ENCODE results near the gene DIPK1B. TPM values are rescaled to one million over a fixed set of nuclear protein-coding genes. Genes with fewer than 3 reads are reported as not detected.
A peak's percentile ranks its signal among the peaks of the same experiment; 100 is the strongest.
"Not testable (repeated sequence)": the region's sequence is repeated elsewhere in the genome, so short reads cannot be mapped to it uniquely, and the experiment has no call there.

The DIPK1B gene
- total RNA-seq, 1 experiment from 2014 or later, result not detected

DNA sequence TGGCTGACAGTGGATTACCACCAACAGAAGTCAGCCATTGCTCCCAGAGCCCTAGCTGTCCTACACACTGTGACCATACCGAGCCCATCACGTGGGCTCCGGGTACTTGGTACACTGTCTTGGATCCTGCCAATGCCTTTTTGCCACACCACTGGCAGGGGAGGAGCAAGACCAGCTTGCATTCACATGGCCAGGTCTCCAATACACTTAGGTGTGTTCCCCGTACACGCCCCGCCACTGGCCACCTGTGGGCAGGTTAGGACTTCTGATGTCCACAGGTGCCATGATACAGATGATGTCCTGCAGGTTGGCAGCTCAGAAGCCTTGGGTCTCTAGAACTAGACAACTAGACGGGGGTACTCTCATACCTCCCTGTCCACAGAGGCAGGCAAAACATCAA, 5.4 kb upstream of the DIPK1B start:
- intact Hi-C loops (cut with micrococcal nuclease), result no loop called here
- no peak overlapping the region for H3K4me3 Mint-ChIP-seq (ENCODE audit: unreplicated experiment)
- DNase-seq (ENCODE audit: unreplicated experiment), result no peak
- ChIA-PET CTCF (interaction anchor here (0.6 to 1.8 kb wide), 2 partner anchors 13 to 306 kb away, joined by 3 to 6 read pairs; no protein-coding TSS in a partner anchor), POLR2A (no interaction called here)
- no peaks in the 10 kb centered on the region for H3K36me3 Mint-ChIP-seq (ENCODE audit: insufficient read depth, unreplicated experiment)
- H3K4me1 Mint-ChIP-seq (ENCODE audit: insufficient read depth, unreplicated experiment), result no peaks in the 10 kb centered on the region
- no peak overlapping the region for H3K27ac Mint-ChIP-seq (ENCODE audit: low read depth, unreplicated experiment)
- H3K9me3 Mint-ChIP-seq (ENCODE audit: unreplicated experiment), result no peaks in the 10 kb centered on the region
- H3K27me3 Mint-ChIP-seq (ENCODE audit: insufficient read depth, unreplicated experiment), result no peaks in the 10 kb centered on the region
- TF ChIP-seq, protein P1, sequence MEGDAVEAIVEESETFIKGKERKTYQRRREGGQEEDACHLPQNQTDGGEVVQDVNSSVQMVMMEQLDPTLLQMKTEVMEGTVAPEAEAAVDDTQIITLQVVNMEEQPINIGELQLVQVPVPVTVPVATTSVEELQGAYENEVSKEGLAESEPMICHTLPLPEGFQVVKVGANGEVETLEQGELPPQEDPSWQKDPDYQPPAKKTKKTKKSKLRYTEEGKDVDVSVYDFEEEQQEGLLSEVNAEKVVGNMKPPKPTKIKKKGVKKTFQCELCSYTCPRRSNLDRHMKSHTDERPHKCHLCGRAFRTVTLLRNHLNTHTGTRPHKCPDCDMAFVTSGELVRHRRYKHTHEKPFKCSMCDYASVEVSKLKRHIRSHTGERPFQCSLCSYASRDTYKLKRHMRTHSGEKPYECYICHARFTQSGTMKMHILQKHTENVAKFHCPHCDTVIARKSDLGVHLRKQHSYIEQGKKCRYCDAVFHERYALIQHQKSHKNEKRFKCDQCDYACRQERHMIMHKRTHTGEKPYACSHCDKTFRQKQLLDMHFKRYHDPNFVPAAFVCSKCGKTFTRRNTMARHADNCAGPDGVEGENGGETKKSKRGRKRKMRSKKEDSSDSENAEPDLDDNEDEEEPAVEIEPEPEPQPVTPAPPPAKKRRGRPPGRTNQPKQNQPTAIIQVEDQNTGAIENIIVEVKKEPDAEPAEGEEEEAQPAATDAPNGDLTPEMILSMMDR (IDR thresholded peaks at IDR 0.05; ENCODE audit: unreplicated experiment), result no peak
- no TSS peak for BruUV-seq (replicated peaks)

DNA sequence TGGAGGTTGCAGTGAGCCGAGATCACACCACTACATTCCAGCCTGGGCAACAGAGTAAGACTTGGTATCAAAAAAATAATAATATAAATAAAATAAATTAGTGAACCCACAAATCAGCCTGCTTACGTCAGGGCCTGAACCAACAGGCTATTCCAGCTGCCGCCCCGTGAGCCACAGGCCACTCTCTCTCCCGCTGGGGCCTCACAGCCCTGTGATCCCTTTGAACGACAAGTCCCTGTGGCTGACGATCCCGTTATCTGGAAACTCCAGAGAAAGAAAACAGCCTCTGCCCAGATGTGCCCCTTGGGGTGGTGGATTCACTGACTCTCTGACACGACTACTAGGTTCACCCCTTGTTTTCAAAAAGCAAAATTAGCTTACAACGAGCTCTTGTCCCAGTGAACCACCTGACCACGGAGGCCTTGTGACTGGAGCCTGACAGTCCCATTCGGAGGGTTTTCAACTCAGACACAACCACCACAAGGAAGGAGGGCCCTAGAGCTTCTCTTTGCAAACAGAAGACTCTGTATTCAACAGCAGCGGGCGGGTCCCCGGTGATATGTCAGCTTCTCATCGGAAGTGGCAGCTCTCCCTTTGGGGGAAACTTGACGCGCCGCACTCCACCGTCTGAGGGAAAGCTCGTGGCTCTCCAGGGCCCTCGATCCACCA, 4.4 kb upstream of the DIPK1B start:
- no peaks in the 10 kb centered on the region for H3K9me3 Mint-ChIP-seq (ENCODE audit: unreplicated experiment)
- no peak overlapping the region for H3K4me3 Mint-ChIP-seq (ENCODE audit: unreplicated experiment)
- DNase-seq (ENCODE audit: unreplicated experiment), result no peak
- no TSS peak for BruUV-seq (replicated peaks)
- intact Hi-C loops (cut with micrococcal nuclease), result no loop called here
- H3K4me1 Mint-ChIP-seq (ENCODE audit: insufficient read depth, unreplicated experiment), result no peaks in the 10 kb centered on the region
- POLR2A ChIA-PET, result interaction anchor here (0.8 kb wide), 2 partner anchors 11 to 14 kb away, joined by 3 read pairs; no protein-coding TSS in a partner anchor
- TF ChIP-seq, protein P1 (IDR thresholded peaks at IDR 0.05; ENCODE audit: unreplicated experiment), result no peak
- no peaks in the 10 kb centered on the region for H3K27me3 Mint-ChIP-seq (ENCODE audit: insufficient read depth, unreplicated experiment)
- no peak overlapping the region for H3K27ac Mint-ChIP-seq (ENCODE audit: low read depth, unreplicated experiment)
- CTCF ChIA-PET, result interaction anchor here (0.6 kb wide), 1 partner anchor 64 kb away, joined by 3 read pairs; no protein-coding TSS in a partner anchor
- no peaks in the 10 kb centered on the region for H3K36me3 Mint-ChIP-seq (ENCODE audit: insufficient read depth, unreplicated experiment)

DNA sequence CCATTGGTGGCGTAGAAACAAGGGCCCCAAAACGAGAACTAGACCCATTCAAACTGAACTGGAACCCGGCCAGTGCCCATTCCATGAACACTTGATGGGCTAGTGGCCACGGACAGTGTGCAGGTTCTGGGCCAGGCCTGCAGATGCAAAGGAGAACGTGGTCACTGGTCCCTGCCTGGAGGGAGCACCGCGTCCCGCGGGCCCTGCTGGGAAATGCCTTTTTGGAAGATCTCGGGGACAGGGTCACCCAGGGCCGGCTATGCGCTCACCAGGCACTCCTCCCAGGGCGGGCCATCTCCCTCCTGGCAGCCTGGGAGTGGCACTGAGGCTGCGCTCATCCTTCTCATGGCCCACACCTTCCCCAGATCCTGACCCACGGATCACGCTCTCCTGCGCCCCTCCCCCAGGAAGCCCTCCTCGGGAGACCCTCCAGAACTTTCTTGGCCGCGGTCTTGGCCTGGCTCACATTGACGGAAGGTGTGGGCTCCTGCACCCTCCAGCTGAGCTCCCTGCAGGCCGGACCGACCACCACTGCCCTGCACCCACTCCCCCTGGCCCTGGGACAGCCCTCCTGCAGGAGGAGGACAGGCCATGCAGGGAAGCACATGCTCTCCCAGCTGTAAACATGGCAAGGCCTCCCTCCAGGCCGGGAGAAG, 2.8 kb upstream of the DIPK1B start:
- DNase-seq (ENCODE audit: unreplicated experiment), result no peak
- no peaks in the 10 kb centered on the region for H3K27me3 Mint-ChIP-seq (ENCODE audit: insufficient read depth, unreplicated experiment)
- ChIA-PET CTCF (interaction anchor here (0.9 kb wide), 1 partner anchor 25 kb away, joined by 3 read pairs; no protein-coding TSS in a partner anchor), POLR2A (interaction anchor here (0.7 kb wide), 1 partner anchor 200 kb away, joined by 4 read pairs; no protein-coding TSS in a partner anchor)
- no TSS peak for BruUV-seq (replicated peaks)
- TF ChIP-seq, protein P1 (IDR thresholded peaks at IDR 0.05; ENCODE audit: unreplicated experiment), result no peak
- H3K27ac Mint-ChIP-seq (ENCODE audit: low read depth, unreplicated experiment), result no peak overlapping the region
- no peaks in the 10 kb centered on the region for H3K9me3 Mint-ChIP-seq (ENCODE audit: unreplicated experiment)
- no peak overlapping the region for H3K4me3 Mint-ChIP-seq (ENCODE audit: unreplicated experiment)
- H3K36me3 Mint-ChIP-seq (ENCODE audit: insufficient read depth, unreplicated experiment), result no peaks in the 10 kb centered on the region
- intact Hi-C loops (cut with micrococcal nuclease), result no loop called here
- no peaks in the 10 kb centered on the region for H3K4me1 Mint-ChIP-seq (ENCODE audit: insufficient read depth, unreplicated experiment)

DNA sequence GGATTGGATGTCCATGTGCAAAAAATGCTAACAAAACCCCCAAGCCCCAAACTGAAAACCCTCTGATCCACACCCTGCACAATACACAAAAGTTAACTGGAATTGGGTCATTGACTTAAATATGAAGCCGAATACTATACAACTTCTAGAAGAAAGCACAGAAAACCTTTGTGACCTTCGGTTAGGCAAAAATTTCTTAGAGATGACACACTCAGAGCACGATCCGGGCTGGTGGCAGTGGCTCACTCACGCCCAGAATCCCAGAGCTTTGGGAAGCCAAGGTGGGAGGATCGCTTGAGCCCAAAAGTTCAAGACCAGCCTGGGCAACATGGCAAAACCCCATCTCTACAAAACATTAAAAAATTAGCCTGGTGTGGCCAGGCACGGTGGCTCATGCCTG, 1.8 kb upstream of the DIPK1B start:
- POLR2A ChIA-PET, result interaction anchor here (1.6 kb wide), 1 partner anchor 16 kb away, joined by 3 read pairs; no protein-coding TSS in a partner anchor
- Mint-ChIP-seq H3K4me1 (ENCODE audit: insufficient read depth, unreplicated experiment) (no peaks in the 10 kb centered on the region), H3K36me3 (ENCODE audit: insufficient read depth, unreplicated experiment) (no peaks in the 10 kb centered on the region), H3K9me3 (ENCODE audit: unreplicated experiment) (no peaks in the 10 kb centered on the region), H3K4me3 (ENCODE audit: unreplicated experiment) (no peak overlapping the region), H3K27me3 (ENCODE audit: insufficient read depth, unreplicated experiment) (peaks cover 2% of the 10 kb centered on the region), H3K27ac (ENCODE audit: low read depth, unreplicated experiment) (peak overlapping the region; percentile 42)
- TF ChIP-seq, protein P1 (IDR thresholded peaks at IDR 0.05; ENCODE audit: unreplicated experiment), result no peak
- no peak for DNase-seq (ENCODE audit: unreplicated experiment)
- no TSS peak for BruUV-seq (replicated peaks)
- intact Hi-C loops (cut with micrococcal nuclease), result no loop called here
- CTCF ChIA-PET, result interaction anchor here (0.7 kb wide), 1 partner anchor 12 kb away, joined by 3 read pairs; no protein-coding TSS in a partner anchor

DNA sequence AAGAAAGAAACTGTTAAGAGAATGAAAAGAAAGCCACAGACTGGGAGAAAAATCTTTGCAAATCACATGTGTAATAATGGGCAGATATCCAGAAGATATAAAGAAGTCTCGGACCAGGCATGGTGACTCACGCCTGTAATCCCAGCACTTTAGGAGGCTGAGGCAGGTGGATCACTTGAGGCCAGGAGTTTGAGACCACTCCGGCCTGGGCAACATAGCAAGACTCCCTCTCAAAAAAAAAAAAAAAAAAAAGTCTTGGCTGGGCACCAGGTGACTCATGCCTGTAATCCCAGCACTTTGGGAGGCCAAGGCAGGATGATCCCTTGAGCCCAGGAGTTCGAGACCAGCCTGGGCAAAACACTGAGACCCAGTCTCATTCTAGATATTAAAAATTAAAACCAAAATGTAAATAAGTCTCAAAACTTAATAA, 1.1 kb upstream of the DIPK1B start:
- ChIA-PET POLR2A (interaction anchor here (1.6 kb wide), 1 partner anchor 16 kb away, joined by 3 read pairs; no protein-coding TSS in a partner anchor), CTCF (interaction anchor here (0.7 kb wide), 1 partner anchor 12 kb away, joined by 3 read pairs; no protein-coding TSS in a partner anchor)
- H3K27ac Mint-ChIP-seq (ENCODE audit: low read depth, unreplicated experiment), result peak overlapping the region; percentile 42
- intact Hi-C loops (cut with micrococcal nuclease); H3K9me3 Mint-ChIP-seq (ENCODE audit: unreplicated experiment); DNase-seq (ENCODE audit: unreplicated experiment); H3K4me3 Mint-ChIP-seq (ENCODE audit: unreplicated experiment); BruUV-seq (replicated peaks); H3K27me3 Mint-ChIP-seq (ENCODE audit: insufficient read depth, unreplicated experiment); H3K4me1 Mint-ChIP-seq (ENCODE audit: insufficient read depth, unreplicated experiment); H3K36me3 Mint-ChIP-seq (ENCODE audit: insufficient read depth, unreplicated experiment): not testable (repeated sequence)

Data from MCF 10A (cell line).